CD8-positive, alpha-beta memory T cell (primary cell): ENCODE data around the gene MAPK12. TPM values are rescaled to one million over a fixed set of nuclear protein-coding genes. Genes with fewer than 3 reads are reported as not detected.

Experiments used
- CTCF ChIA-PET: fragments of 350-600 bp; sonication (Branson Sonifier 250); formaldehyde crosslinking; loops from one replicate; lab custom pipeline; 2021; ENCODE audit warnings: antibody characterized with exemption; lab: Charles Lee
- POLR2A ChIA-PET: fragments of 350-600 bp; sonication (Branson Sonifier 250); formaldehyde crosslinking; loops from one replicate; lab custom pipeline; 2021; ENCODE audit warnings: antibody characterized with exemption; lab: Charles Lee
- DNase-seq, 5 donors: peaks; one replicate each; pipeline versions ENCODE4 v3.0.0 to v3.0.0-alpha.2; 2020 to 2022; ENCODE audit warnings: mixed read lengths in 1 of 5
- H3K27ac ChIP-seq: one replicate; pipeline ENCODE4 v1.7.0; 2013; ENCODE audit warnings: low read depth, mild to moderate bottlenecking, low read length, moderate library complexity
- H3K27me3 ChIP-seq: 2 replicates; pipeline ENCODE4 v1.7.0; 2013; ENCODE audit warnings: low read length, mild to moderate bottlenecking; ENCODE audit not compliant: insufficient read depth, poor library complexity, severe bottlenecking
- H3K36me3 ChIP-seq: 2 replicates; pipeline ENCODE4 v1.7.0; 2013; ENCODE audit warnings: mild to moderate bottlenecking, low read length, moderate library complexity; ENCODE audit not compliant: insufficient read depth
- H3K4me1 ChIP-seq: 2 replicates; pipeline ENCODE4 v1.7.0; 2013; ENCODE audit warnings: mild to moderate bottlenecking, low read length, moderate library complexity; ENCODE audit not compliant: insufficient read depth
- H3K4me3 ChIP-seq: 2 replicates; pipeline ENCODE4 v1.7.0; 2013; ENCODE audit warnings: mild to moderate bottlenecking, low read length
- H3K9me3 ChIP-seq: 2 replicates; pipeline ENCODE4 v1.7.0; 2013; ENCODE audit warnings: mild to moderate bottlenecking, low read length
- H3K27ac Mint-ChIP-seq, 8 donors: one replicate each; pipeline ENCODE4 v1.8.0; 2020 to 2021; ENCODE audit warnings: mixed read lengths in 8 of 8, mild to moderate bottlenecking in 6 of 8, inconsistent platforms in 3 of 8, moderate library complexity in 3 of 8
- H3K27me3 Mint-ChIP-seq, 2 donors: one replicate each; pipeline ENCODE4 v1.8.0; 2020 to 2021; ENCODE audit warnings: mixed read lengths in 2 of 2, mild to moderate bottlenecking in 1 of 2, moderate library complexity in 1 of 2
- H3K36me3 Mint-ChIP-seq, 3 donors: one replicate each; pipeline ENCODE4 v1.8.0; 2020 to 2021; ENCODE audit warnings: mixed read lengths in 3 of 3, inconsistent platforms in 1 of 3, mild to moderate bottlenecking in 1 of 3
- H3K4me1 Mint-ChIP-seq, 3 donors: one replicate each; pipeline ENCODE4 v1.8.0; 2020 to 2021; ENCODE audit warnings: mixed read lengths in 3 of 3, inconsistent platforms in 1 of 3, mild to moderate bottlenecking in 1 of 3
- H3K4me3 Mint-ChIP-seq, 7 donors: one replicate each; pipeline ENCODE4 v1.8.0; 2020 to 2021; ENCODE audit warnings: mixed read lengths in 7 of 7, mild to moderate bottlenecking in 6 of 7, moderate library complexity in 4 of 7, inconsistent platforms in 2 of 7
- H3K9me3 Mint-ChIP-seq, 5 donors: one replicate each; pipeline ENCODE4 v1.8.0; 2020 to 2022; ENCODE audit warnings: mixed read lengths in 5 of 5, mild to moderate bottlenecking in 3 of 5, moderate library complexity in 2 of 5, inconsistent platforms in 1 of 5
- polyA plus RNA-seq: library from polyadenylated mRNA; unstranded; fragments of 300-500 nt; fragmentation: Illumina TruSeq; gene quantifications from one replicate; pipeline ENCODE4 v1.2.3, GENCODE V29; 2021
- total RNA-seq, 2 experiments: library from RNA; stranded (reverse); gene quantifications; one replicate each; pipeline ENCODE4 v1.2.3, GENCODE V29; 2021

The MAPK12 gene
- total and polyA plus RNA-seq, 3 experiments from 2014 or later: 0.03 to 9.7 (median 9.3) TPM

GRCh38 chr22:50289151-50289941 lies 27.9 kb upstream of the MAPK12 start:
- no peak for DNase-seq
- ChIA-PET POLR2A (no interaction called here), CTCF (no interaction called here)
- no peak overlapping the region for H3K4me3 Mint-ChIP-seq
- peaks cover 1 to 17% of the 10 kb centered on the region in 2 donors for H3K27me3 Mint-ChIP-seq
- no peak overlapping the region for H3K27ac ChIP-seq
- peaks cover 9% of the 10 kb centered on the region for H3K27me3 ChIP-seq
- no peak overlapping the region for H3K4me3 ChIP-seq
- H3K9me3 ChIP-seq: no peaks in the 10 kb centered on the region
- peaks cover 0 to 5% (median 0%) of the 10 kb centered on the region in 3 donors for H3K4me1 Mint-ChIP-seq
- no peaks in the 10 kb centered on the region for H3K36me3 ChIP-seq
- peaks cover 0 to 2% (median 0%) of the 10 kb centered on the region in 5 donors for H3K9me3 Mint-ChIP-seq
- no peak overlapping the region for H3K27ac Mint-ChIP-seq
- H3K36me3 Mint-ChIP-seq: no peaks in the 10 kb centered on the region
- no peaks in the 10 kb centered on the region for H3K4me1 ChIP-seq

GRCh38 chr22:50287731-50288130 lies 26.2 kb upstream of the MAPK12 start:
- H3K27me3 ChIP-seq: peaks cover 9% of the 10 kb centered on the region
- no peaks in the 10 kb centered on the region for H3K36me3 ChIP-seq
- no peaks in the 10 kb centered on the region for H3K9me3 ChIP-seq
- H3K4me3 ChIP-seq: no peak overlapping the region
- ChIA-PET CTCF (no interaction called here), POLR2A (no interaction called here)
- no peak overlapping the region for H3K4me3 Mint-ChIP-seq
- DNase-seq: no peak
- H3K4me1 Mint-ChIP-seq: peaks cover 0 to 3% (median 0%) of the 10 kb centered on the region in 3 donors
- no peaks in the 10 kb centered on the region for H3K36me3 Mint-ChIP-seq
- peaks cover 1 to 13% of the 10 kb centered on the region in 2 donors for H3K27me3 Mint-ChIP-seq
- H3K4me1 ChIP-seq: no peaks in the 10 kb centered on the region
- H3K9me3 Mint-ChIP-seq: peaks cover 0 to 2% (median 0%) of the 10 kb centered on the region in 5 donors
- H3K27ac Mint-ChIP-seq: no peak overlapping the region
- H3K27ac ChIP-seq: no peak overlapping the region

- Histone ChIP-seq H3K27ac (no peak overlapping the region), H3K4me1 (no peaks in the 10 kb centered on the region), H3K27me3 (peaks cover 9% of the 10 kb centered on the region), H3K36me3 (no peaks in the 10 kb centered on the region), H3K4me3 (no peak overlapping the region), H3K9me3 (no peaks in the 10 kb centered on the region)
- CTCF ChIA-PET: no interaction called here
- peaks cover 0 to 5% of the 10 kb centered on the region in 2 donors for H3K27me3 Mint-ChIP-seq
- no peaks in the 10 kb centered on the region for H3K9me3 Mint-ChIP-seq
- POLR2A ChIA-PET: no interaction called here
- H3K4me3 Mint-ChIP-seq: no peak overlapping the region
- no peak overlapping the region for H3K27ac Mint-ChIP-seq
- no peaks in the 10 kb centered on the region for H3K4me1 Mint-ChIP-seq
- DNase-seq: no peak
- no peaks in the 10 kb centered on the region for H3K36me3 Mint-ChIP-seq
Measured at GRCh38 chr22:50286701-50287318, 25.3 kb upstream of the MAPK12 start.

GRCh38 chr22:50286275-50286674 lies 24.8 kb upstream of the MAPK12 start:
- H3K36me3 Mint-ChIP-seq: no peaks in the 10 kb centered on the region
- Histone ChIP-seq H3K4me1 (no peaks in the 10 kb centered on the region), H3K27me3 (peaks cover 4% of the 10 kb centered on the region), H3K36me3 (no peaks in the 10 kb centered on the region), H3K9me3 (no peaks in the 10 kb centered on the region), H3K27ac (no peak overlapping the region), H3K4me3 (no peak overlapping the region)
- H3K4me3 Mint-ChIP-seq: no peak overlapping the region
- CTCF ChIA-PET: no interaction called here
- no peak overlapping the region for H3K27ac Mint-ChIP-seq
- no peaks in the 10 kb centered on the region for H3K4me1 Mint-ChIP-seq
- no peak for DNase-seq
- H3K27me3 Mint-ChIP-seq: peaks cover 0 to under 1% of the 10 kb centered on the region in 2 donors
- POLR2A ChIA-PET: no interaction called here
- no peaks in the 10 kb centered on the region for H3K9me3 Mint-ChIP-seq

- no peaks in the 10 kb centered on the region for H3K4me1 ChIP-seq
- ChIA-PET CTCF (no interaction called here), POLR2A (no interaction called here)
- no peak overlapping the region for H3K4me3 ChIP-seq
- no peak overlapping the region for H3K27ac ChIP-seq
- Mint-ChIP-seq H3K27me3 (no peaks in the 10 kb centered on the region), H3K4me1 (no peaks in the 10 kb centered on the region), H3K27ac (no peak overlapping the region), H3K36me3 (no peaks in the 10 kb centered on the region), H3K4me3 (no peak overlapping the region), H3K9me3 (no peaks in the 10 kb centered on the region)
- H3K36me3 ChIP-seq: no peaks in the 10 kb centered on the region
- no peaks in the 10 kb centered on the region for H3K9me3 ChIP-seq
- no peak for DNase-seq
- H3K27me3 ChIP-seq: no peaks in the 10 kb centered on the region
Measured at GRCh38 chr22:50285568-50286229, 24.2 kb upstream of the MAPK12 start.

- Mint-ChIP-seq H3K36me3 (no peaks in the 10 kb centered on the region), H3K4me1 (no peaks in the 10 kb centered on the region), H3K4me3 (no peak overlapping the region), H3K27ac (no peak overlapping the region), H3K27me3 (no peaks in the 10 kb centered on the region), H3K9me3 (no peaks in the 10 kb centered on the region)
- ChIA-PET CTCF (no interaction called here), POLR2A (no interaction called here)
- H3K27me3 ChIP-seq: no peaks in the 10 kb centered on the region
- H3K27ac ChIP-seq: no peak overlapping the region
- no peak for DNase-seq
- no peak overlapping the region for H3K4me3 ChIP-seq
- H3K9me3 ChIP-seq: no peaks in the 10 kb centered on the region
- H3K36me3 ChIP-seq: no peaks in the 10 kb centered on the region
- H3K4me1 ChIP-seq: no peaks in the 10 kb centered on the region
Measured at GRCh38 chr22:50284479-50284878, 23.0 kb upstream of the MAPK12 start.

- POLR2A ChIA-PET: no interaction called here
- Histone ChIP-seq H3K4me1 (no peaks in the 10 kb centered on the region), H3K36me3 (no peaks in the 10 kb centered on the region), H3K4me3 (no peak overlapping the region), H3K27ac (no peak overlapping the region), H3K27me3 (no peaks in the 10 kb centered on the region), H3K9me3 (no peaks in the 10 kb centered on the region)
- H3K4me3 Mint-ChIP-seq: no peak overlapping the region
- CTCF ChIA-PET: no interaction called here
- H3K36me3 Mint-ChIP-seq: no peaks in the 10 kb centered on the region
- H3K27ac Mint-ChIP-seq: no peak overlapping the region
- no peaks in the 10 kb centered on the region for H3K4me1 Mint-ChIP-seq
- no peak for DNase-seq
- no peaks in the 10 kb centered on the region for H3K27me3 Mint-ChIP-seq
- H3K9me3 Mint-ChIP-seq: no peaks in the 10 kb centered on the region
Measured at GRCh38 chr22:50283821-50284220, 22.3 kb upstream of the MAPK12 start.
